HCT116 (cell line): ENCODE measurements around the gene NECAB2. TPM values are rescaled to one million over a fixed set of nuclear protein-coding genes. Genes with fewer than 3 reads are reported as not detected.

ENCODE experiments used
- ATAC-seq: fragments of 200-7000 bp; cut with Tn5 transposase; 2 replicates; pipeline ENCODE4 v1.9.1; 2020; ENCODE audit warnings: mild to moderate bottlenecking, moderate library complexity
- BruUV-seq: library from RNA; stranded (reverse); fragments of 400-500 nt; replicated peaks from 2 replicates; lab custom pipeline; 2021; lab: Mats Ljungman, UMichigan
- CTCF ChIA-PET: fragments of 300-600 bp; sonication (Branson Sonifier 250); formaldehyde crosslinking; loops from one replicate; lab custom pipeline; 2021; ENCODE audit warnings: antibody characterized with exemption; lab: Charles Lee
- POLR2A ChIA-PET: fragments of 300-600, 350-600 bp; sonication (Branson Sonifier 250); formaldehyde crosslinking; loops from one replicate; lab custom pipeline; 2021; ENCODE audit warnings: antibody characterized with exemption; lab: Charles Lee
- RAD21 ChIA-PET, 2 experiments: fragments of 300-600 bp; sonication (Branson Sonifier 250); formaldehyde crosslinking; loops; one replicate each; lab custom pipeline; 2023; ENCODE audit warnings: low total read pairs in 2 of 2; ENCODE audit not compliant: uncharacterized antibody in 2 of 2, unreplicated experiment in 2 of 2, low non-redundant PET in 1 of 2; lab: Charles Lee
- DNase-seq: peaks from one replicate; pipeline ENCODE4 v3.0.0-alpha.2; 2010; ENCODE audit warnings: low read depth, low spot score
- H2AFZ ChIP-seq: fragments of 200-600 bp; shearing (Covaris generic), sonication (generic); 2 replicates; pipeline ENCODE4 v1.6.1; 2017; ENCODE audit warnings: low read depth, mixed run types, mixed read lengths, antibody characterized with exemption, low read length; ENCODE audit not compliant: poor library complexity, severe bottlenecking
- H3K27ac ChIP-seq: 2 replicates; pipeline ENCODE4 v1.5.1; 2012; ENCODE audit warnings: low read depth, low read length
- H3K27me3 ChIP-seq: fragments of 200-600 bp; sonication (generic); 2 replicates; pipeline ENCODE4 v1.6.1; 2016; ENCODE audit warnings: mixed run types, low read length, mixed read lengths; ENCODE audit not compliant: insufficient read depth
- H3K36me3 ChIP-seq, 2 experiments: fragments of 200-500 bp in 1 of 2; fragments of 200-600 bp in 1 of 2; sonication (Bioruptor generic) in 1 of 2; sonication (generic) in 1 of 2; 2 replicates each; pipeline versions ENCODE4 v1.5.1 to v1.6.1; 2014 to 2016; ENCODE audit warnings: low read length in 2 of 2, inconsistent platforms in 1 of 2, mixed read lengths in 1 of 2, mixed run types in 1 of 2; ENCODE audit not compliant: insufficient read depth in 2 of 2, control insufficient read depth in 1 of 2
- H3K4me1 ChIP-seq, 2 experiments: fragments of 200-600 bp in 1 of 2; sonication (generic) in 1 of 2; 2 replicates each; pipeline versions ENCODE4 v1.5.1 to v1.6.1; 2012 to 2017; ENCODE audit warnings: low read length in 2 of 2, inconsistent platforms in 1 of 2, mild to moderate bottlenecking in 1 of 2, mixed read lengths in 1 of 2, mixed run types in 1 of 2, moderate library complexity in 1 of 2; ENCODE audit not compliant: insufficient read depth in 2 of 2, control insufficient read depth in 1 of 2
- H3K4me2 ChIP-seq: fragments of 200-600 bp; sonication (generic); 2 replicates; pipeline ENCODE4 v1.6.1; 2017; ENCODE audit warnings: mixed run types, low read length, mixed read lengths
- H3K4me3 ChIP-seq, 2 experiments: fragments of 200-600 bp in 1 of 2; sonication (generic) in 1 of 2; replicated peaks in 1 of 2; 2 replicates each; pipeline ENCODE4 v1.5.1; 2011 to 2016; ENCODE audit warnings: low read length in 2 of 2, control low read depth in 1 of 2, low read depth in 1 of 2, mild to moderate bottlenecking in 1 of 2, mixed read lengths in 1 of 2, mixed run types in 1 of 2
- H3K79me2 ChIP-seq: fragments of 200-600 bp; sonication (generic); 2 replicates; pipeline ENCODE4 v1.6.1; 2017; ENCODE audit warnings: mild to moderate bottlenecking, mixed run types, low read length, moderate library complexity, mixed read lengths; ENCODE audit not compliant: insufficient read depth
- H3K9ac ChIP-seq: fragments of 200-600 bp; sonication (generic); 2 replicates; pipeline ENCODE4 v1.6.1; 2016; ENCODE audit warnings: low read length, mixed read lengths
- H3K9me2 ChIP-seq: fragments of 200-600 bp; sonication (generic), shearing (Covaris generic); 2 replicates; pipeline ENCODE4 v1.6.1; 2017; ENCODE audit warnings: mixed run types, mild to moderate bottlenecking, moderate library complexity; ENCODE audit not compliant: insufficient read depth
- H3K9me3 ChIP-seq, 2 experiments: fragments of 200-500 bp in 1 of 2; fragments of 200-600 bp in 1 of 2; sonication (Bioruptor generic) in 1 of 2; sonication (generic) in 1 of 2; 2 replicates each; pipeline ENCODE4 v1.6.1; 2014 to 2017; ENCODE audit warnings: low read length in 2 of 2, mixed read lengths in 2 of 2, inconsistent platforms in 1 of 2, low read depth in 1 of 2, mild to moderate bottlenecking in 1 of 2, mixed run types in 1 of 2, moderate library complexity in 1 of 2; ENCODE audit not compliant: control insufficient read depth in 1 of 2, insufficient read depth in 1 of 2
- H4K20me1 ChIP-seq: fragments of 200-600 bp; sonication (generic), shearing (Covaris generic); 2 replicates; pipeline ENCODE4 v1.6.1; 2017; ENCODE audit warnings: mixed run types, mild to moderate bottlenecking, moderate library complexity; ENCODE audit not compliant: insufficient read depth
- CEBPB ChIP-seq: IDR thresholded peaks from 2 replicates; pipeline ENCODE4 v1.6.1; 2012; ENCODE audit warnings: low read depth
- EGR1 ChIP-seq: IDR thresholded peaks from 2 replicates; pipeline ENCODE4 v1.6.1; 2012; ENCODE audit warnings: low read depth
- ELF1 ChIP-seq: IDR thresholded peaks from 2 replicates; pipeline ENCODE4 v1.6.1; 2012; ENCODE audit warnings: low read depth, borderline replicate concordance
- EZH2phosphoT487 ChIP-seq: fragments of 200-600 bp; IDR thresholded peaks from 2 replicates; pipeline ENCODE4 v1.6.1; 2018; ENCODE audit warnings: antibody characterized with exemption, borderline replicate concordance
- FOSL1 ChIP-seq: IDR thresholded peaks from 2 replicates; pipeline ENCODE4 v1.6.1; 2012; ENCODE audit warnings: low read depth
- POLR2A ChIP-seq: IDR thresholded peaks from 2 replicates; pipeline ENCODE4 v1.7.0; 2011; ENCODE audit warnings: borderline replicate concordance; ENCODE audit not compliant: insufficient read depth, insufficient read length; ENCODE audit errors: extremely low read depth
- POLR2AphosphoS5 ChIP-seq: IDR thresholded peaks from 2 replicates; pipeline ENCODE4 v1.6.1; 2011; ENCODE audit warnings: mild to moderate bottlenecking, low read depth, low read length, moderate library complexity
- RAD21 ChIP-seq: IDR thresholded peaks from 2 replicates; pipeline ENCODE4 v1.6.1; 2012; ENCODE audit warnings: low read depth, mild to moderate bottlenecking
- SIN3A ChIP-seq: IDR thresholded peaks from 2 replicates; pipeline ENCODE4 v1.6.1; 2012; ENCODE audit warnings: low read depth
- SRF ChIP-seq: IDR thresholded peaks from 2 replicates; pipeline ENCODE4 v1.6.1; 2012; ENCODE audit warnings: low read depth
- intact Hi-C: fragments of 100-400 bp; cut with micrococcal nuclease; formaldehyde crosslinking; loops from 2 replicates; pipeline ENCODE4 v1.10.0; 2022
- total RNA-seq: library from RNA; stranded (reverse); gene quantifications from one replicate; pipeline ENCODE4 v1.2.1, GENCODE V29; 2021; ENCODE audit not compliant: unreplicated experiment
- TF ChIP-seq, protein P1 (sequence below): IDR thresholded peaks from 2 replicates; pipeline ENCODE4 v1.6.1; 2012; ENCODE audit warnings: low read depth
- TF ChIP-seq, protein P2 (sequence below): IDR thresholded peaks from 2 replicates; pipeline ENCODE4 v1.6.1; 2011; ENCODE audit warnings: mild to moderate bottlenecking, low read length, moderate library complexity; ENCODE audit not compliant: insufficient replicate concordance; ENCODE audit errors: extremely low read depth
- TF ChIP-seq, protein P3 (sequence below), 3 experiments: fragments of 200-600 bp in 1 of 3; sonication (generic) in 1 of 3; IDR thresholded peaks in 2 of 3; conservative IDR thresholded peaks in 1 of 3; 2 replicates each; pipeline ENCODE4 v1.5.1; 2012 to 2017; ENCODE audit warnings: low read depth in 2 of 3, low read length in 2 of 3, antibody characterized with exemption in 1 of 3, borderline replicate concordance in 1 of 3, control low read depth in 1 of 3, mild to moderate bottlenecking in 1 of 3, mixed read lengths in 1 of 3, mixed run types in 1 of 3, moderate library complexity in 1 of 3; ENCODE audit not compliant: insufficient read depth in 1 of 3
- TF ChIP-seq, protein P4 (sequence below): IDR thresholded peaks from 2 replicates; pipeline ENCODE4 v1.6.1; 2012
- TF ChIP-seq, protein P5 (sequence below): IDR thresholded peaks from 2 replicates; pipeline ENCODE4 v1.6.1; 2012

The NECAB2 gene
- total RNA-seq, 1 experiment from 2014 or later, result 0.61 TPM

DNA sequence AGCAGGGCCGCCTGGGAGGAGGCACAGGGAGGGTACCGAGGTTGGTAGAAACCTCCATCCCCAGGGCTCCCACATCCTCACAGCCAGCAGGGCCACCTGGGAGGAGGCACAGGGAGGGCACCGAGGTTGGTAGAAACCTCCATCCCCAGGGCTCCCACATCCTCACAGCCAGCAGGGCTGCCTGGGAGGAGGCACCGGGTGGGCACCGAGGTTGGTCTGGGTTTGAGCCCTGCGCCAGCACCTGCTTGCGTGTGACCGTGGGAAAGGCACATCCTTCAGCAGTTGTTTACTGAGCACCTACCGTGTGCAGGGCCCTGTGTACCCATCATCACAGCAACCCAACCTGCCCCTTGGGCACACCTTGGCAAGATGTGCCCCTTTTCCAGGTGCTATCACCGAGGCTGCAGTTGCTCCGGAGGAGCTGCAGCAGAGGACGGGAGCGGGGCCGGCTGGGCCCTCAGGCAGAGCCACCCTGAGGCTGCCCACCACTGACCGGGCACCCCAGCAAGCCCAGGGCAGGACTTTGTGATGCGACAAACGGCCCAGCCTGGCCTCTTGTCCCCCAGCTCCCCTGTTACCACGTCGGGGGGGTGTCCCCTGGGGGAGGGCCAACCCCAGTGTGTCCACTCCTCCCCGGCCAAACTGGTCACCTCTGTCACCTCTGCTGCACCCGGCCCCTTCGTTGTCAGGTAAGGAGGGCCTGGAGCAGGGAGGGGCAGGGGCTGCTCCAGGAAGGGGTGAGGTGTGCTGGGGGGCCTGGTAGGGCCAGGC, 37.1 kb upstream of the NECAB2 start:
- ChIA-PET CTCF (no interaction called here), POLR2A (no interaction called here), RAD21 (no interaction called here)
- no peaks in the 10 kb centered on the region for H3K27me3 ChIP-seq
- H3K4me1 ChIP-seq, result peaks cover 7 to 26% of the 10 kb centered on the region in 2 experiments
- no peaks in the 10 kb centered on the region for H4K20me1 ChIP-seq
- H3K9me3 ChIP-seq, result no peaks in the 10 kb centered on the region
- no peak overlapping the region for H3K27ac ChIP-seq
- H3K4me3 ChIP-seq, result no peak overlapping the region
- no peaks in the 10 kb centered on the region for H3K9me2 ChIP-seq
- no peaks in the 10 kb centered on the region for H3K79me2 ChIP-seq
- intact Hi-C loops, result no loop called here
- BruUV-seq, result no TSS peak
- no peak for DNase-seq
- no peak overlapping the region for H3K4me2 ChIP-seq
- no peak for ATAC-seq
- H3K9ac ChIP-seq, result no peak overlapping the region
- H2AFZ ChIP-seq, result no peak overlapping the region
- no peaks in the 10 kb centered on the region for H3K36me3 ChIP-seq
- no peak for TF ChIP-seq RAD21
- TF ChIP-seq EZH2phosphoT487, result no peak
- TF ChIP-seq EGR1, result no peak
- TF ChIP-seq, protein P1, sequence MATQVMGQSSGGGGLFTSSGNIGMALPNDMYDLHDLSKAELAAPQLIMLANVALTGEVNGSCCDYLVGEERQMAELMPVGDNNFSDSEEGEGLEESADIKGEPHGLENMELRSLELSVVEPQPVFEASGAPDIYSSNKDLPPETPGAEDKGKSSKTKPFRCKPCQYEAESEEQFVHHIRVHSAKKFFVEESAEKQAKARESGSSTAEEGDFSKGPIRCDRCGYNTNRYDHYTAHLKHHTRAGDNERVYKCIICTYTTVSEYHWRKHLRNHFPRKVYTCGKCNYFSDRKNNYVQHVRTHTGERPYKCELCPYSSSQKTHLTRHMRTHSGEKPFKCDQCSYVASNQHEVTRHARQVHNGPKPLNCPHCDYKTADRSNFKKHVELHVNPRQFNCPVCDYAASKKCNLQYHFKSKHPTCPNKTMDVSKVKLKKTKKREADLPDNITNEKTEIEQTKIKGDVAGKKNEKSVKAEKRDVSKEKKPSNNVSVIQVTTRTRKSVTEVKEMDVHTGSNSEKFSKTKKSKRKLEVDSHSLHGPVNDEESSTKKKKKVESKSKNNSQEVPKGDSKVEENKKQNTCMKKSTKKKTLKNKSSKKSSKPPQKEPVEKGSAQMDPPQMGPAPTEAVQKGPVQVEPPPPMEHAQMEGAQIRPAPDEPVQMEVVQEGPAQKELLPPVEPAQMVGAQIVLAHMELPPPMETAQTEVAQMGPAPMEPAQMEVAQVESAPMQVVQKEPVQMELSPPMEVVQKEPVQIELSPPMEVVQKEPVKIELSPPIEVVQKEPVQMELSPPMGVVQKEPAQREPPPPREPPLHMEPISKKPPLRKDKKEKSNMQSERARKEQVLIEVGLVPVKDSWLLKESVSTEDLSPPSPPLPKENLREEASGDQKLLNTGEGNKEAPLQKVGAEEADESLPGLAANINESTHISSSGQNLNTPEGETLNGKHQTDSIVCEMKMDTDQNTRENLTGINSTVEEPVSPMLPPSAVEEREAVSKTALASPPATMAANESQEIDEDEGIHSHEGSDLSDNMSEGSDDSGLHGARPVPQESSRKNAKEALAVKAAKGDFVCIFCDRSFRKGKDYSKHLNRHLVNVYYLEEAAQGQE, result no peak
- no peak for TF ChIP-seq SRF
- TF ChIP-seq, protein P2, sequence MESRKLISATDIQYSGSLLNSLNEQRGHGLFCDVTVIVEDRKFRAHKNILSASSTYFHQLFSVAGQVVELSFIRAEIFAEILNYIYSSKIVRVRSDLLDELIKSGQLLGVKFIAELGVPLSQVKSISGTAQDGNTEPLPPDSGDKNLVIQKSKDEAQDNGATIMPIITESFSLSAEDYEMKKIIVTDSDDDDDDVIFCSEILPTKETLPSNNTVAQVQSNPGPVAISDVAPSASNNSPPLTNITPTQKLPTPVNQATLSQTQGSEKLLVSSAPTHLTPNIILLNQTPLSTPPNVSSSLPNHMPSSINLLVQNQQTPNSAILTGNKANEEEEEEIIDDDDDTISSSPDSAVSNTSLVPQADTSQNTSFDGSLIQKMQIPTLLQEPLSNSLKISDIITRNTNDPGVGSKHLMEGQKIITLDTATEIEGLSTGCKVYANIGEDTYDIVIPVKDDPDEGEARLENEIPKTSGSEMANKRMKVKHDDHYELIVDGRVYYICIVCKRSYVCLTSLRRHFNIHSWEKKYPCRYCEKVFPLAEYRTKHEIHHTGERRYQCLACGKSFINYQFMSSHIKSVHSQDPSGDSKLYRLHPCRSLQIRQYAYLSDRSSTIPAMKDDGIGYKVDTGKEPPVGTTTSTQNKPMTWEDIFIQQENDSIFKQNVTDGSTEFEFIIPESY, result no peak
- TF ChIP-seq CEBPB, result no peak
- TF ChIP-seq POLR2A, result no peak
- no peak for TF ChIP-seq POLR2AphosphoS5
- TF ChIP-seq SIN3A, result no peak
- TF ChIP-seq, protein P3, sequence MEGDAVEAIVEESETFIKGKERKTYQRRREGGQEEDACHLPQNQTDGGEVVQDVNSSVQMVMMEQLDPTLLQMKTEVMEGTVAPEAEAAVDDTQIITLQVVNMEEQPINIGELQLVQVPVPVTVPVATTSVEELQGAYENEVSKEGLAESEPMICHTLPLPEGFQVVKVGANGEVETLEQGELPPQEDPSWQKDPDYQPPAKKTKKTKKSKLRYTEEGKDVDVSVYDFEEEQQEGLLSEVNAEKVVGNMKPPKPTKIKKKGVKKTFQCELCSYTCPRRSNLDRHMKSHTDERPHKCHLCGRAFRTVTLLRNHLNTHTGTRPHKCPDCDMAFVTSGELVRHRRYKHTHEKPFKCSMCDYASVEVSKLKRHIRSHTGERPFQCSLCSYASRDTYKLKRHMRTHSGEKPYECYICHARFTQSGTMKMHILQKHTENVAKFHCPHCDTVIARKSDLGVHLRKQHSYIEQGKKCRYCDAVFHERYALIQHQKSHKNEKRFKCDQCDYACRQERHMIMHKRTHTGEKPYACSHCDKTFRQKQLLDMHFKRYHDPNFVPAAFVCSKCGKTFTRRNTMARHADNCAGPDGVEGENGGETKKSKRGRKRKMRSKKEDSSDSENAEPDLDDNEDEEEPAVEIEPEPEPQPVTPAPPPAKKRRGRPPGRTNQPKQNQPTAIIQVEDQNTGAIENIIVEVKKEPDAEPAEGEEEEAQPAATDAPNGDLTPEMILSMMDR (IDR thresholded peaks at IDR 0.05 in 2 of 3, conservative IDR thresholded peaks at IDR 0.05 in 1 of 3; ENCODE audit: borderline replicate concordance in 1 of 3, insufficient read depth in 1 of 3, low read depth in 2 of 3, low read length in 2 of 3), result no peak
- TF ChIP-seq, protein P4, sequence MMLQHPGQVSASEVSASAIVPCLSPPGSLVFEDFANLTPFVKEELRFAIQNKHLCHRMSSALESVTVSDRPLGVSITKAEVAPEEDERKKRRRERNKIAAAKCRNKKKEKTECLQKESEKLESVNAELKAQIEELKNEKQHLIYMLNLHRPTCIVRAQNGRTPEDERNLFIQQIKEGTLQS, result no peak
- no peak for TF ChIP-seq ELF1
- no peak for TF ChIP-seq FOSL1
- TF ChIP-seq, protein P5, sequence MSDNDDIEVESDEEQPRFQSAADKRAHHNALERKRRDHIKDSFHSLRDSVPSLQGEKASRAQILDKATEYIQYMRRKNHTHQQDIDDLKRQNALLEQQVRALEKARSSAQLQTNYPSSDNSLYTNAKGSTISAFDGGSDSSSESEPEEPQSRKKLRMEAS, result no peak
